Fibroblast of lung (primary cell): Measurements from ENCODE around the gene CALHM3. TPM values are rescaled to one million over a fixed set of nuclear protein-coding genes. Genes with fewer than 3 reads are reported as not detected.

Experiments
- DNase-seq, 2 donors: peaks; one replicate each; pipeline versions ENCODE4 v3.0.0 to v3.0.0-alpha.2; 2010; ENCODE audit warnings: low read depth in 2 of 2
- H2AFZ ChIP-seq: 2 replicates; pipeline ENCODE4 v1.5.1; 2012; ENCODE audit warnings: low read length, control low read depth, inconsistent platforms
- H3K27ac ChIP-seq: 2 replicates; pipeline ENCODE4 v1.5.1; 2011; ENCODE audit warnings: low read length, control low read depth; ENCODE audit not compliant: insufficient read depth
- H3K27me3 ChIP-seq: 2 replicates; pipeline ENCODE4 v1.5.1; 2011; ENCODE audit warnings: mild to moderate bottlenecking, low read length; ENCODE audit not compliant: control insufficient read depth, insufficient read depth
- H3K36me3 ChIP-seq: 2 replicates; pipeline ENCODE4 v1.5.1; 2011; ENCODE audit warnings: low read length; ENCODE audit not compliant: control insufficient read depth, insufficient read depth
- H3K4me1 ChIP-seq: 2 replicates; pipeline ENCODE4 v1.5.1; 2011; ENCODE audit warnings: low read length; ENCODE audit not compliant: control insufficient read depth, insufficient read depth; ENCODE audit errors: extremely low read depth
- H3K4me2 ChIP-seq: 2 replicates; pipeline ENCODE4 v1.5.1; 2011; ENCODE audit warnings: low read length, control low read depth; ENCODE audit not compliant: insufficient read depth; ENCODE audit errors: extremely low read depth
- H3K4me3 ChIP-seq, 4 experiments: fragments of 200-600 bp in 1 of 4; sonication (generic) in 1 of 4; replicated peaks in 1 of 4; 2 replicates each; pipeline ENCODE4 v1.5.1; 2011 to 2016; ENCODE audit warnings: low read length in 4 of 4, low read depth in 3 of 4, mild to moderate bottlenecking in 3 of 4, control low read depth in 2 of 4, inconsistent platforms in 1 of 4, mixed read lengths in 1 of 4; ENCODE audit not compliant: insufficient read depth in 1 of 4; ENCODE audit errors: control extremely low read depth in 1 of 4
- H3K79me2 ChIP-seq: 2 replicates; pipeline ENCODE4 v1.5.1; 2012; ENCODE audit warnings: mild to moderate bottlenecking, low read length, inconsistent platforms; ENCODE audit not compliant: control insufficient read depth, insufficient read depth
- H3K9ac ChIP-seq: 2 replicates; pipeline ENCODE4 v1.5.1; 2011; ENCODE audit warnings: mild to moderate bottlenecking, low read length, control low read depth; ENCODE audit not compliant: insufficient read depth
- H3K9me3 ChIP-seq: 2 replicates; pipeline ENCODE4 v1.5.1; 2012; ENCODE audit warnings: low read depth, low read length; ENCODE audit not compliant: control insufficient read depth, insufficient read depth
- H4K20me1 ChIP-seq: 2 replicates; pipeline ENCODE4 v1.5.1; 2011; ENCODE audit warnings: low read length; ENCODE audit not compliant: control insufficient read depth, insufficient read depth; ENCODE audit errors: extremely low read depth
- CTCF ChIP-seq, 2 donors: IDR thresholded peaks in 1 of 2; conservative IDR thresholded peaks in 1 of 2; 1 replicate in 1 of 2; 2 replicates in 1 of 2; pipeline ENCODE4 v1.5.1; 2011 to 2012; ENCODE audit warnings: low read length in 2 of 2, control low read depth in 1 of 2, inconsistent platforms in 1 of 2, low read depth in 1 of 2, mild to moderate bottlenecking in 1 of 2
- EZH2 ChIP-seq: IDR thresholded peaks from 2 replicates; pipeline ENCODE4 v1.5.1; 2012; ENCODE audit warnings: low read length, control low read depth, mild to moderate bottlenecking; ENCODE audit errors: missing control alignments
- polyA plus RNA-seq, 2 donors: library from polyadenylated mRNA; depleted of rRNA in 1 of 2; stranded (reverse) in 1 of 2; unstranded in 1 of 2; fragments of >200 nt; gene quantifications; 2 replicates each; pipeline ENCODE4 v1.2.1, GENCODE V29; 2011 to 2012; ENCODE audit warnings: missing spikeins in 1 of 2
- total RNA-seq: library from RNA; depleted of rRNA; stranded (reverse); fragments of >200 nt; gene quantifications from 2 replicates; pipeline ENCODE4 v1.2.1, GENCODE V29; 2014

The CALHM3 gene
- total and polyA plus RNA-seq, 2 donors (not counting 1 experiment from before 2014, with no cell fraction given), result not detected

- Histone ChIP-seq H3K27ac (no peak overlapping the region), H3K4me3 (no peak overlapping the region), H3K4me2 (no peak overlapping the region), H3K4me1 (no peaks in the 10 kb centered on the region), H3K9ac (no peak overlapping the region), H3K9me3 (no peaks in the 10 kb centered on the region), H3K27me3 (no peaks in the 10 kb centered on the region), H4K20me1 (no peaks in the 10 kb centered on the region), H2AFZ (no peak overlapping the region), H3K36me3 (peaks cover 10% of the 10 kb centered on the region), H3K79me2 (no peaks in the 10 kb centered on the region)
- no peak for TF ChIP-seq EZH2
- no peak for TF ChIP-seq CTCF (conservative IDR thresholded peaks at IDR 0.05 in 1 of 2, IDR thresholded peaks at IDR 0.05 in 1 of 2; ENCODE audit: low read depth in 1 of 2, low read length in 2 of 2)
- DNase-seq, result peak in 1 of 2 donors; percentile 10
Measured at GRCh38 chr10:103433858-103434257, 45.2 kb downstream of the CALHM3 start.

- TF ChIP-seq EZH2, result no peak
- TF ChIP-seq CTCF (conservative IDR thresholded peaks at IDR 0.05 in 1 of 2, IDR thresholded peaks at IDR 0.05 in 1 of 2; ENCODE audit: low read depth in 1 of 2, low read length in 2 of 2), result no peak
- Histone ChIP-seq H4K20me1 (no peaks in the 10 kb centered on the region), H3K79me2 (no peaks in the 10 kb centered on the region), H3K4me2 (no peak overlapping the region), H3K9ac (no peak overlapping the region), H3K36me3 (peaks cover 12% of the 10 kb centered on the region), H3K27me3 (no peaks in the 10 kb centered on the region), H3K9me3 (no peaks in the 10 kb centered on the region), H3K27ac (no peak overlapping the region), H3K4me1 (no peaks in the 10 kb centered on the region), H2AFZ (no peak overlapping the region), H3K4me3 (no peak overlapping the region)
- DNase-seq, result peak in 1 of 2 donors; percentile 21
Measured at GRCh38 chr10:103431902-103432301, 47.1 kb downstream of the CALHM3 start.

- Histone ChIP-seq H3K9me3 (no peaks in the 10 kb centered on the region), H3K4me1 (no peaks in the 10 kb centered on the region), H3K79me2 (no peaks in the 10 kb centered on the region), H3K27ac (no peak overlapping the region), H4K20me1 (no peaks in the 10 kb centered on the region), H3K4me2 (no peak overlapping the region), H3K4me3 (no peak overlapping the region), H3K9ac (no peak overlapping the region), H2AFZ (no peak overlapping the region), H3K27me3 (no peaks in the 10 kb centered on the region), H3K36me3 (peaks cover 16% of the 10 kb centered on the region)
- DNase-seq, result no peak
- TF ChIP-seq EZH2, result no peak
- no peak for TF ChIP-seq CTCF (conservative IDR thresholded peaks at IDR 0.05 in 1 of 2, IDR thresholded peaks at IDR 0.05 in 1 of 2; ENCODE audit: low read depth in 1 of 2, low read length in 2 of 2)
Measured at GRCh38 chr10:103429647-103430046, 49.4 kb downstream of the CALHM3 start.
